Stimulated activated naive CD8-positive, alpha-beta T cell treated with anti-CD3 and anti-CD28 coated beads, Interleukin-15, amount 100 ng/mL, for 72 hours (primary cell): ENCODE results near the gene MYOM1.
A peak's percentile ranks its signal among the peaks of the same experiment; 100 is the strongest.

Source experiments
- ATAC-seq: fragments of 150-1000 bp; cut with Tn5 transposase; 2 replicates; pipeline ENCODE4 v1.10.0; 2021; ENCODE audit warnings: mild to moderate bottlenecking, moderate library complexity
- DNase-seq, 2 donors: peaks; one replicate each; pipeline ENCODE4 v3.0.0; 2021 to 2022
- H3K27ac Mint-ChIP-seq, 2 donors: one replicate each; pipeline ENCODE4 v1.8.0; 2022; ENCODE audit warnings: mild to moderate bottlenecking in 2 of 2, mixed read lengths in 2 of 2, moderate library complexity in 2 of 2
- H3K27me3 Mint-ChIP-seq: one replicate; pipeline ENCODE4 v1.8.0; 2022; ENCODE audit warnings: mixed read lengths
- H3K4me1 Mint-ChIP-seq: one replicate; pipeline ENCODE4 v1.8.0; 2022; ENCODE audit warnings: mild to moderate bottlenecking, mixed read lengths
- H3K4me3 Mint-ChIP-seq, 2 donors: one replicate each; pipeline ENCODE4 v1.8.0; 2022; ENCODE audit warnings: mild to moderate bottlenecking in 2 of 2, mixed read lengths in 2 of 2, moderate library complexity in 1 of 2
- H3K9me3 Mint-ChIP-seq, 2 donors: one replicate each; pipeline ENCODE4 v1.8.0; 2022; ENCODE audit warnings: mixed read lengths in 2 of 2

Gene MYOM1

GRCh38 chr18:3157606-3158005 is 62.2 kb downstream of the MYOM1 start:
- no peaks in the 10 kb centered on the region for H3K27me3 Mint-ChIP-seq
- no peaks in the 10 kb centered on the region for H3K4me1 Mint-ChIP-seq
- DNase-seq (no peak), ATAC-seq (no peak)
- H3K27ac Mint-ChIP-seq: no peak overlapping the region
- no peaks in the 10 kb centered on the region for H3K9me3 Mint-ChIP-seq
- H3K4me3 Mint-ChIP-seq: no peak overlapping the region

- Mint-ChIP-seq H3K27ac (no peak overlapping the region), H3K4me1 (no peaks in the 10 kb centered on the region), H3K4me3 (no peak overlapping the region), H3K9me3 (no peaks in the 10 kb centered on the region), H3K27me3 (no peaks in the 10 kb centered on the region)
- no peak for ATAC-seq
- no peak for DNase-seq
Observed at GRCh38 chr18:3157086-3157485, 62.7 kb downstream of the MYOM1 start.

GRCh38 chr18:3156325-3156640 is 63.5 kb downstream of the MYOM1 start:
- Mint-ChIP-seq H3K4me1 (peaks cover 5% of the 10 kb centered on the region), H3K27me3 (no peaks in the 10 kb centered on the region), H3K4me3 (no peak overlapping the region), H3K9me3 (no peaks in the 10 kb centered on the region), H3K27ac (no peak overlapping the region)
- DNase-seq: no peak
- no peak for ATAC-seq

- DNase-seq (no peak), ATAC-seq (no peak)
- Mint-ChIP-seq H3K4me3 (no peak overlapping the region), H3K4me1 (peaks cover 5% of the 10 kb centered on the region), H3K27ac (no peak overlapping the region), H3K9me3 (no peaks in the 10 kb centered on the region), H3K27me3 (no peaks in the 10 kb centered on the region)
Observed at GRCh38 chr18:3154214-3154613, 65.6 kb downstream of the MYOM1 start.

- ATAC-seq (no peak), DNase-seq (no peak)
- Mint-ChIP-seq H3K4me3 (no peak overlapping the region), H3K27ac (no peak overlapping the region), H3K9me3 (no peaks in the 10 kb centered on the region), H3K4me1 (peaks cover 5% of the 10 kb centered on the region), H3K27me3 (no peaks in the 10 kb centered on the region)
Observed at GRCh38 chr18:3153107-3153704, 66.6 kb downstream of the MYOM1 start.

GRCh38 chr18:3152294-3152693 is 67.5 kb downstream of the MYOM1 start:
- Mint-ChIP-seq H3K4me3 (no peak overlapping the region), H3K4me1 (peaks cover 5% of the 10 kb centered on the region), H3K27me3 (no peaks in the 10 kb centered on the region), H3K9me3 (no peaks in the 10 kb centered on the region), H3K27ac (no peak overlapping the region)
- ATAC-seq: no peak
- DNase-seq: no peak

DNA sequence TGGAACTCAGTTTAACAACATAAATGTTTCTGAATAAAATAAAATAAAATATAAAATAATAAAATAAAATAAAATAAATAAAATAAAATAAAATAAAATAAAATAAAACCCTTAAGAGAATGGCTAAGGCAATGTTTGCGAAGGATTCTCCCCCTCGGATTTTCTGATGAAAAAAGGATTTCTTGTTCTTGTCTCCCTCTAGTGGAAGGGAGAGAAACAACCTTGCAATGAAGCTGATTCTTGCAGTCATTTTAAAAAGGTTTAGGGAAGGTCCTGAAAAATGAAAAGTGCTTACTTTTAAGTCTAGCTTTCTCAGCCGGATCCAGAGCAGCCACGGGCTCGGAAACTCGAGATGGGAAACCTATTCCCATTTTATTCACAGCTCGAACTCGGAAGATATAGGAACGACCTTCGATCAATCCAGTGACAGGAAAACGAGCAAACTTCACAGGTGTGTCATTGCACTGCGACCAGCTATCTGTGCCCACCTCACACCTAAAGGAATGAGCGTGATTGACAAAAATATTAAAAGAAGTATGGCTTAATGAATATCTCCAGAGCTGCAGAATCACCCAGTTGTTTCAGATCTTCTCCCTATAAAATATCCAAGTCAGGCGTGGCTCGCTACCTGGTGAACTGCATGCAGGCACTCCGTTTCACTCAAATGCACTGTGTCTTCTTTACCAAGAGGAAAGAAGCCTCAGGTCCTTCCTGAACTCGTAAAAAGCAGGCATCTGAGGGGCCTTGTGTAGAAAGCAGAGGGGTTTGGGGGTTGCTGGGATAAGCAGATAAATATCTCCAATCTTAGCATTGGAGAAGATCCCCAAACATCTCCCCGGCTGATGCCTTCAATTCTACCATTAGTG is 68.1 kb downstream of the MYOM1 start:
- no peak overlapping the region for H3K27ac Mint-ChIP-seq
- H3K4me1 Mint-ChIP-seq: peaks cover 5% of the 10 kb centered on the region
- no peaks in the 10 kb centered on the region for H3K9me3 Mint-ChIP-seq
- no peaks in the 10 kb centered on the region for H3K27me3 Mint-ChIP-seq
- no peak for ATAC-seq
- DNase-seq: peak in 1 of 2 donors; percentile 8
- H3K4me3 Mint-ChIP-seq: no peak overlapping the region

GRCh38 chr18:3150688-3151087 is 69.1 kb downstream of the MYOM1 start:
- DNase-seq (no peak), ATAC-seq (no peak)
- Mint-ChIP-seq H3K27ac (no peak overlapping the region), H3K4me3 (no peak overlapping the region), H3K9me3 (no peaks in the 10 kb centered on the region), H3K4me1 (peaks cover 5% of the 10 kb centered on the region), H3K27me3 (no peaks in the 10 kb centered on the region)

DNA sequence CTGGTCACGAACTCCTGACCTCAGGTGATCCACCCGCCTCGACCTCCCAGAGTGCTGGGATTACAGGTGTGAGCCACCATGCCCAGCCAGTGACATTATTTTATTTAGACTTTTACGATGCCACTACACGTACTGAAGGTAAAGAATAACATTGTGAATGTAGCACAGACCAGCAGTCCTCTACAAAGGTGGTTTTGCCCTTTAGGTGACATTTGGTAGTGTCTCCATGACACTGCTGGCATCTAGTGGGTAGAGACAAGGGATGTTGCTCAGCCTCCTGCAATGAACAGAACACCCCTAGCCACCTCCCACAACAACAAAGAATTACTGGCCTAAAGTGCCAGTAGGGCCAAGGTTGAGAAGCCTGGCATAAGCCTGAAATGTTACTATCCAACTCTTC is 69.5 kb downstream of the MYOM1 start:
- ATAC-seq (peak; percentile 71), DNase-seq (no peak)
- H3K27ac Mint-ChIP-seq: no peak overlapping the region
- no peaks in the 10 kb centered on the region for H3K27me3 Mint-ChIP-seq
- H3K4me3 Mint-ChIP-seq: no peak overlapping the region
- H3K4me1 Mint-ChIP-seq: peaks cover 5% of the 10 kb centered on the region
- no peaks in the 10 kb centered on the region for H3K9me3 Mint-ChIP-seq

DNA sequence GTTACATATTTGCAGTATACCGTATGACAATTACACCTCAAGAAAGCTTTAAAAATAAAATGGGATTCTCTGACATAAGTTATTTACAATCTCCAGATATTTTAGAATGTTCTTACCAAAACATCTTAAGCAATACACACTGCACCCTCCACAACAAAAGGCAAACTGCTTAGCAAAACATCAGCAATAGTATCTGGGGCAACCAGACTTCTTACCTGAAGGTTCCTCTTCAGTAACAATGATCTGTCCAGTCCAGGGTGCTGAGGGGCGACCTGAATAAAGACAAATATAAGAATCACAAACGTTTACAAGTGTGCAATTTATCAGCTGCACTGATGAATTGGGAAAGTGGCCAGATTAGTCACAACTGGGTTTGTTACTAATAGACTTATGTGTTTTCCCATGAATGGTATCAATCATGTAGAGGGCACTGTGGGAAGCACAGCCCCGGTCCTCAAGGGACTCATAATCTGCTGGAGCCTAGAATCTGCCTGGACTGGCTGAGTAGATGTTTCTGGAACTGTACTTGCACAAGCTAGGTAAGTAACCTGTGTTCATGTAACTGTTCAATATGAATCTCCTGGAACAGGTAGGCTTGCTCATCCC is 70.7 kb downstream of the MYOM1 start:
- ATAC-seq (no peak), DNase-seq (no peak)
- peaks cover 5% of the 10 kb centered on the region for H3K4me1 Mint-ChIP-seq
- H3K27me3 Mint-ChIP-seq: no peaks in the 10 kb centered on the region
- no peak overlapping the region for H3K27ac Mint-ChIP-seq
- no peak overlapping the region for H3K4me3 Mint-ChIP-seq
- H3K9me3 Mint-ChIP-seq: no peaks in the 10 kb centered on the region

GRCh38 chr18:3147935-3148554 is 71.7 kb downstream of the MYOM1 start:
- no peak overlapping the region for H3K27ac Mint-ChIP-seq
- H3K4me3 Mint-ChIP-seq: no peak overlapping the region
- H3K9me3 Mint-ChIP-seq: peaks cover under 1% of the 10 kb centered on the region in 2 donors
- H3K27me3 Mint-ChIP-seq: no peaks in the 10 kb centered on the region
- DNase-seq: no peak
- H3K4me1 Mint-ChIP-seq: peaks cover 5% of the 10 kb centered on the region
- ATAC-seq: no peak

DNA sequence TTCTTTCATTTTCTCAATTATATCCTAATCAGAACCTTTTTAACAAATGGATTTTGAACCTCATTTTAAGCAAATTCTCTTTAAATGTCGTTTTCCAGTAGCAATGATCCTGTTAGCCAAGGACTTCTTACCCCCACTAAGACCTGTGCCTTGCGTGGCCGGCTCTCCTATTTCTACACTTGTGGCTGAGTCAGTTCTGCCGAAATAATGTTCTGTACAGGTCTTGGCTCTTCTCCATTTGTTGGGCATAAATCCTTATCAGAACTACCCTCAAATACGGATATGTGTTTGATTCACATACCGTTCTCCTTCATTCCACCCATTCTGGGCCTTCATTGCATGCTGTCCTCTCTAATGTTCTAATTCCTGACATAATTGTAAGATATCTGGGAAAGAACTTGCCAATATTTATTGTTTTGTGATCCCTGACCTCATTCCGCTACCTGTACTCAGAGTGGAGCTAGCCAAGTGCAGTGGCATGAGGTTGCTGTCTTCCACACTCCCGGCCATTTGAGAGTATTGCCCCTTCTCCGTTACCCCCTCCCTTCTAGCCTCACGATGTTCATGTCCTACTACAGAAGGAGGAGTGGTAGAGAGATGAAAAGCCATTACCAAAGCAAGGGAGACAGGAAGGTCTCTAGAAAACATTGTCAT is 78.7 kb downstream of the MYOM1 start:
- H3K4me3 Mint-ChIP-seq: no peak overlapping the region
- H3K27me3 Mint-ChIP-seq: no peaks in the 10 kb centered on the region
- DNase-seq (no peak), ATAC-seq (no peak)
- H3K27ac Mint-ChIP-seq: no peak overlapping the region
- H3K9me3 Mint-ChIP-seq: peaks cover 8 to 9% of the 10 kb centered on the region in 2 donors
- no peaks in the 10 kb centered on the region for H3K4me1 Mint-ChIP-seq

- no peak overlapping the region for H3K27ac Mint-ChIP-seq
- no peaks in the 10 kb centered on the region for H3K27me3 Mint-ChIP-seq
- DNase-seq (no peak), ATAC-seq (no peak)
- H3K9me3 Mint-ChIP-seq: peaks cover 8 to 9% of the 10 kb centered on the region in 2 donors
- no peak overlapping the region for H3K4me3 Mint-ChIP-seq
- H3K4me1 Mint-ChIP-seq: no peaks in the 10 kb centered on the region
Observed at GRCh38 chr18:3140342-3140741, 79.4 kb downstream of the MYOM1 start.

DNA sequence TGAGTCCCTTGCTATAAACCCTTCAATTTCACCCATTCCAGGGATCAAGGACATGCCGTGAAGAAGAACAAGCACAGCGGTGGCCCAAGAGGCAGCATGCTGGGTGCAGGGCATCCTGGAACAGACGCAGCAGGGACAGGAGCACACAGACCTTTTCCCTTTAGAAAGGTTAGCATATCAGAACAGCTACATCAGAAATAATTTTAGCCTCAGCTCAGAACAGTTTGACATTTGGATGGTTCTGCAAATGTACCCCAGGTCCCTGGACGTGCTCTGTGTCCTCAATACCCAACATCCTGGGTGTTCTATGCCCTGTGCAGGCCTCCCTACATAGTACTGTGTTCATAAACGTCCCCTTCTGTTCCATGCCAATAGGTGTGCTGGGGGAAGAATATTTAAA is 80.4 kb downstream of the MYOM1 start:
- H3K4me3 Mint-ChIP-seq: no peak overlapping the region
- no peak overlapping the region for H3K27ac Mint-ChIP-seq
- no peak for ATAC-seq
- no peaks in the 10 kb centered on the region for H3K4me1 Mint-ChIP-seq
- no peak for DNase-seq
- H3K9me3 Mint-ChIP-seq: peaks cover 8 to 9% of the 10 kb centered on the region in 2 donors
- no peaks in the 10 kb centered on the region for H3K27me3 Mint-ChIP-seq

DNA sequence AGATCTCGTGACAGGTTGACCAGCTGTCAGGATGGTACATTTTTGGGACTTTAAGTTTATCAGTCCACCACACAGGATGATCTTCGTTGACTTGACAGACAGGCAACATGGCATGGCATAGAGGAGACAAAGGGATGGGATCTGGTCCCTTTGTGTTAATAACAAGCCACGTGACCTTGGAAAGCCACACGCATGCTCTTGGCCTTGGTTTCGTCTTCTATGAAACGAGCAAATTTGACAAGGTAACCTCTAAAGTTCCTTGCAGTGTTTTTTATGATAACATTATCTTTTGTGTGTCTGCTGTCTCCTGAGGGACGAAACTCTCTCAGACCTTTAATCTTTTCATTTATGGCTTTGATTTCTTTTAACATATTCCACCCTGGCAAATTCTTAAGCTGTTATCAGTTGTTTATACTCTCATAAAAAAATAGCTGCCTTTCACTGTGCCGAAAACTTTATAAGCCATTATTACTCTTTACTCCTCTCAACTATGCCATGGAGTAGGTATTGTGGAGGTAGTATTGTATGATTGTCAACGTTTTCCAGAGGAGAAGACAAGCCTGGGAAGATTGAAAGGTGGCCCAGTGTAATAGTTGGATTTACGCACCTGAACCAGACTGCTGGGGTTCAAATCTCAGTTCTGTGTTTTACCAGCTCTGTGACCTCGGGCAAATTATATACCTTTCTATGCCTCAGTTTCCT is 81.3 kb downstream of the MYOM1 start:
- Mint-ChIP-seq H3K4me1 (no peaks in the 10 kb centered on the region), H3K27me3 (no peaks in the 10 kb centered on the region), H3K27ac (no peak overlapping the region), H3K9me3 (peaks cover 8 to 9% of the 10 kb centered on the region in 2 donors), H3K4me3 (no peak overlapping the region)
- no peak for DNase-seq
- no peak for ATAC-seq
